ENCODE results near the gene KLHDC2.
"Not testable (repeated sequence)": the region's sequence is repeated elsewhere in the genome, so short reads cannot be mapped to it uniquely, and the experiment has no call there.

KLHDC2 gene

GRCh38 chr14:49767571-49768300 is at the start of gene KLHDC2:
Gene KLHDC2, plus strand, starts transcription at chr14:49768153. Its CDS starts 316 bp downstream, at chr14:49768469.
- DNase-seq, result peak; percentile 52

- no peak for DNase-seq
These were observed 47.2 kb upstream of the KLHDC2 start for GRCh38 chr14:49720744-49721143.

- not testable (repeated sequence) for DNase-seq
These were observed 46.1 kb upstream of the KLHDC2 start for GRCh38 chr14:49721733-49722435.

- no peak for DNase-seq
These were observed 40.8 kb upstream of the KLHDC2 start for GRCh38 chr14:49727171-49727570.

- no peak for DNase-seq
These were observed 35.1 kb upstream of the KLHDC2 start for GRCh38 chr14:49732896-49733295.

- DNase-seq, result no peak
These were observed 34.1 kb upstream of the KLHDC2 start for GRCh38 chr14:49733836-49734235.

- DNase-seq, result not testable (repeated sequence)
These were observed 32.3 kb upstream of the KLHDC2 start for GRCh38 chr14:49735669-49736068.

- DNase-seq, result no peak
These were observed 22.8 kb upstream of the KLHDC2 start for GRCh38 chr14:49745191-49745590.

- not testable (repeated sequence) for DNase-seq
These were observed 21.5 kb upstream of the KLHDC2 start for GRCh38 chr14:49746476-49746875.

GRCh38 chr14:49754570-49755097 is 13.3 kb upstream of the KLHDC2 start:
- DNase-seq, result no peak

GRCh38 chr14:49755378-49755777 is 12.6 kb upstream of the KLHDC2 start:
- DNase-seq, result no peak

GRCh38 chr14:49761839-49762551 is 6.0 kb upstream of the KLHDC2 start:
- DNase-seq, result no peak

- DNase-seq, result peak; percentile 70
These were observed 1.1 kb upstream of the KLHDC2 start for GRCh38 chr14:49766839-49767238.

- peak; percentile 71 for DNase-seq
These were observed 733 bp upstream of the KLHDC2 start for GRCh38 chr14:49767270-49767570.

- peak; percentile 16 for DNase-seq
These were observed 558 bp downstream of the KLHDC2 start for GRCh38 chr14:49768301-49769121.

- DNase-seq, result no peak
These were observed 1.2 kb downstream of the KLHDC2 start for GRCh38 chr14:49769171-49769570.

GRCh38 chr14:49769581-49770211 is 1.7 kb downstream of the KLHDC2 start:
- DNase-seq, result no peak

GRCh38 chr14:49770212-49770817 is 2.4 kb downstream of the KLHDC2 start:
- no peak for DNase-seq

- not testable (repeated sequence) for DNase-seq
These were observed 3.7 kb downstream of the KLHDC2 start for GRCh38 chr14:49771691-49772090.

GRCh38 chr14:49774106-49774505 is 6.2 kb downstream of the KLHDC2 start:
- no peak for DNase-seq

GRCh38 chr14:49778421-49778820 is 10.5 kb downstream of the KLHDC2 start:
- no peak for DNase-seq

- DNase-seq, result not testable (repeated sequence)
These were observed 13.1 kb downstream of the KLHDC2 start for GRCh38 chr14:49781040-49781439.

Measured in NCI-H524 treated with DMSO at 0.1 percent for 48 hours (cell line).